A673 (cell line): ENCODE data around the gene KCNIP4. TPM values are rescaled to one million over a fixed set of nuclear protein-coding genes. Genes with fewer than 3 reads are reported as not detected.

ENCODE experiments used
- BruUV-seq: library from RNA; stranded (reverse); fragments of 400-500 nt; replicated peaks from 2 replicates; lab custom pipeline; 2021; lab: Mats Ljungman, UMichigan
- CTCF ChIA-PET: fragments of 300-600 bp; sonication (Branson Sonifier 250); formaldehyde crosslinking; loops from one replicate; lab custom pipeline; 2022; ENCODE audit warnings: antibody characterized with exemption; lab: Charles Lee
- POLR2A ChIA-PET: fragments of 300-600 bp; sonication (Branson Sonifier 250); formaldehyde crosslinking; loops from one replicate; lab custom pipeline; 2022; ENCODE audit warnings: antibody characterized with exemption; ENCODE audit not compliant: low non-redundant PET; lab: Charles Lee
- DNase-seq: peaks from one replicate; pipeline ENCODE4 v3.0.0-alpha.2; 2015; ENCODE audit warnings: low spot score
- H3K27ac ChIP-seq: fragments of 200-600 bp; sonication (generic); 2 replicates; pipeline ENCODE4 v1.5.1; 2016; ENCODE audit warnings: mixed run types, low read depth, mild to moderate bottlenecking, mixed read lengths, antibody characterized with exemption, low read length; ENCODE audit not compliant: poor library complexity, severe bottlenecking
- H3K27me3 ChIP-seq: fragments of 200-600 bp; sonication (generic); replicated peaks from 2 replicates; pipeline ENCODE4 v1.6.1; 2017; ENCODE audit warnings: mixed run types, low read depth, mild to moderate bottlenecking, mixed read lengths, antibody characterized with exemption, low read length; ENCODE audit not compliant: insufficient read depth, poor library complexity
- H3K36me3 ChIP-seq: fragments of 200-600 bp; sonication (generic); 2 replicates; pipeline ENCODE4 v1.6.1; 2016; ENCODE audit warnings: mixed run types, mild to moderate bottlenecking, mixed read lengths, antibody characterized with exemption, low read length; ENCODE audit not compliant: insufficient read depth, poor library complexity, severe bottlenecking
- H3K4me1 ChIP-seq: fragments of 200-600 bp; sonication (generic); 2 replicates; pipeline ENCODE4 v1.6.1; 2017; ENCODE audit warnings: mixed run types, mild to moderate bottlenecking, mixed read lengths, antibody characterized with exemption, low read length; ENCODE audit not compliant: insufficient read depth, poor library complexity, severe bottlenecking
- H3K4me3 ChIP-seq: fragments of 200-600 bp; sonication (generic); 2 replicates; pipeline ENCODE4 v1.5.1; 2016; ENCODE audit warnings: low read depth, mixed run types, mild to moderate bottlenecking, mixed read lengths, low read length; ENCODE audit not compliant: poor library complexity, severe bottlenecking
- H3K9me3 ChIP-seq: fragments of 200-600 bp; sonication (generic); 2 replicates; pipeline ENCODE4 v1.6.1; 2016; ENCODE audit warnings: mixed run types, low read depth, mild to moderate bottlenecking, mixed read lengths, antibody characterized with exemption, low read length; ENCODE audit not compliant: poor library complexity, severe bottlenecking
- CTCF ChIP-seq: fragments of 300-800, 200-600 bp; sonication (generic); conservative IDR thresholded peaks from 2 replicates; pipeline ENCODE4 v1.5.1; 2017; ENCODE audit warnings: low read depth, mild to moderate bottlenecking, antibody characterized with exemption, low read length, moderate library complexity, mixed read lengths
- EZH2 ChIP-seq: fragments of 200-600 bp; sonication (generic); IDR thresholded peaks from 2 replicates; pipeline ENCODE4 v1.6.1; 2017; ENCODE audit warnings: borderline replicate concordance, low read depth, mild to moderate bottlenecking, mixed read lengths, antibody characterized with exemption, low read length; ENCODE audit not compliant: poor library complexity, severe bottlenecking
- intact Hi-C: fragments of 100-400 bp; cut with micrococcal nuclease; formaldehyde crosslinking; loops from one replicate; pipeline ENCODE4 v1.10.0; 2022; ENCODE audit not compliant: unreplicated experiment
- total RNA-seq: library from RNA; stranded (reverse); gene quantifications from 2 replicates; pipeline ENCODE4 v1.2.3, GENCODE V29; 2021

KCNIP4 gene
- total RNA-seq, 1 experiment from 2014 or later = not detected

- H3K9me3 ChIP-seq = no peaks in the 10 kb centered on the region
- no peaks in the 10 kb centered on the region for H3K4me1 ChIP-seq
- CTCF ChIA-PET = no interaction called here
- POLR2A ChIA-PET = no interaction called here
- H3K4me3 ChIP-seq = no peak overlapping the region
- no peak for DNase-seq
- no peaks in the 10 kb centered on the region for H3K36me3 ChIP-seq
- no peak overlapping the region for H3K27ac ChIP-seq
- TF ChIP-seq EZH2 = no peak
- TF ChIP-seq CTCF = no peak
- peaks cover 35% of the 10 kb centered on the region for H3K27me3 ChIP-seq
- no TSS peak for BruUV-seq
- intact Hi-C loops = no loop called here
These were observed 640.9 kb downstream of the KCNIP4 start for GRCh38 chr4:21307709-21308108.

GRCh38 chr4:21304540-21304887, 644.1 kb downstream of the KCNIP4 start:
- no peaks in the 10 kb centered on the region for H3K9me3 ChIP-seq
- no peaks in the 10 kb centered on the region for H3K36me3 ChIP-seq
- TF ChIP-seq CTCF (no peak), EZH2 (peak; percentile 31)
- no peak for DNase-seq
- peaks cover 38% of the 10 kb centered on the region for H3K27me3 ChIP-seq
- H3K27ac ChIP-seq = no peak overlapping the region
- BruUV-seq = no TSS peak
- ChIA-PET POLR2A (no interaction called here), CTCF (no interaction called here)
- intact Hi-C loops = no loop called here
- no peaks in the 10 kb centered on the region for H3K4me1 ChIP-seq
- H3K4me3 ChIP-seq = no peak overlapping the region

- CTCF ChIA-PET = no interaction called here
- H3K9me3 ChIP-seq = no peaks in the 10 kb centered on the region
- no peaks in the 10 kb centered on the region for H3K4me1 ChIP-seq
- no peaks in the 10 kb centered on the region for H3K36me3 ChIP-seq
- no TSS peak for BruUV-seq
- H3K27me3 ChIP-seq = no peaks in the 10 kb centered on the region
- intact Hi-C loops = no loop called here
- no peak for TF ChIP-seq EZH2
- no peak for TF ChIP-seq CTCF
- POLR2A ChIA-PET = no interaction called here
- no peak overlapping the region for H3K27ac ChIP-seq
- DNase-seq = no peak
- H3K4me3 ChIP-seq = no peak overlapping the region
These were observed 658.0 kb downstream of the KCNIP4 start for GRCh38 chr4:21290562-21290961.
